Mononuclear cell (primary cell): Measurements from ENCODE around the gene MYADML2. TPM values are rescaled to one million over a fixed set of nuclear protein-coding genes. Genes with fewer than 3 reads are reported as not detected.
A peak's percentile ranks its signal among the peaks of the same experiment; 100 is the strongest.
"Not testable (repeated sequence)": the region's sequence is repeated elsewhere in the genome, so short reads cannot be mapped to it uniquely, and the experiment has no call there.

ENCODE experiments used
- H3K27me3 ChIP-seq: 2 replicates; pipeline ENCODE4 v1.6.0; 2011; ENCODE audit warnings: low read length, control low read depth; ENCODE audit not compliant: insufficient read depth
- H3K4me1 ChIP-seq: 2 replicates; pipeline ENCODE4 v1.5.1; 2011; ENCODE audit warnings: mild to moderate bottlenecking, low read length, control low read depth; ENCODE audit not compliant: insufficient read depth
- H3K4me3 ChIP-seq: 2 replicates; pipeline ENCODE4 v1.5.1; 2011; ENCODE audit warnings: mild to moderate bottlenecking, low read length, moderate library complexity
- H3K9me3 ChIP-seq: 2 replicates; pipeline ENCODE4 v1.5.1; 2011; ENCODE audit warnings: low read depth, mild to moderate bottlenecking, control low read depth, low read length
- total RNA-seq: library from RNA; depleted of rRNA; stranded (reverse); fragments of >200 nt; gene quantifications from one replicate; pipeline ENCODE4 v1.2.3, GENCODE V29; 2012

Gene MYADML2
- total RNA-seq, 1 donor, result not detected

DNA sequence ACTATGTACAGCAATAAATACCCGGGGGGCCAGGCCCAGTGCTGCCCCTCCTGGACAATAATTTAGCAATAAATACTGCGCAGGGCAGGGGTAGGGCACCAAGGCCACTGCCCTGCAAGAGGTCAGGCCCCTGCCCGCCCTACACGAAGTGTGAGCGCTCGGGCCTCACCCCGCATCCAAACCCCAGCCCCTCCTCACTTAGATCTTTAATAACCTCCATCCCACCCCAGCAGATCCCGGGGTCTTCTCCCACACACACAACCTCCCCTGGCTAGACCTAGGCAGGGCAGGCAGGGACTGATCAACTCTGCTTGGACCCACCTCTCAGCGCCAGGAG is 28.7 kb downstream of the MYADML2 start:
- H3K27me3 ChIP-seq, H3K9me3 ChIP-seq, H3K4me3 ChIP-seq: not testable (repeated sequence)
- peaks cover 66% of the 10 kb centered on the region for H3K4me1 ChIP-seq

DNA sequence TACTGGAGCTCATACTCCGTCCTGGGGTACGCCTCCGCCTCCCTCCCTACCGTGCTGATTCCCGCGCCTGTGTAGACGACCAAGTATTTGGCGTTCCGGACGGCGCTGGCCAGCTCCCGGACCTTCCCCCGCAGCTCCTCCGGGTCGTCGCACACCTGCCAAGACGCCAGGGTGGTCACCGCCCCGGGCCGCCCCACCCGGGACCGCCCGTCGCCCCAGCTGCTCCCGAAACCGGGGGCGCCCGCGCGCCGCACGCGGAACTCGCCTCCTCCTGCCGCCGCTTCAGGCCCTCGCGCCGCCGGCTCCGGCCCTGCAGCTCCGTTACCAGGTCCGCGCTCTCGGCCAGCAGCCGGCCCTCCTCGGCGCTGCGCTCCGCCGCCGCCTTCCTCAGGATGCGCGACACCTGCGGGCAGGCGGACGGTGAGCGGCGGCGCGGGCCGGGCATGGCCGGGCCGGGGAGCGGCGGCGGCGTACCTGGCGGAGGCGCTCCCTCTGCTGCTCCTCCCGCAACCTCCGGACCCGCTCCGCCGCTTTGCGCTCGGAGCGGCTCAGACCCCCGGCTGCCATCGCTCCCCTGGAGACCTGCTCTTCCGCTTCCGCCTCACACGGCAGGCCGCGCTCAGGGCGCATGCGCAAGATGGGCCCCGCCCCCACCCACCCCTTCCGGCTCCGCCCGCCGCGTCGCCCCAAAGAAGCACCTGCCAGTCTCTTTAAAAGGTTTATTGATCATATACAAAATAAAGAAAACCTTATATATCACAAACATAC is 29.3 kb downstream of the MYADML2 start, which contains the start of gene SIRT7:
Gene SIRT7, minus strand, starts transcription at position 612 of the 768 bp plus-strand sequence. Its CDS starts 45 bp downstream, at position 567.
- H3K27me3 ChIP-seq, result no peaks in the 10 kb centered on the region
- peak within 1 kb of the TSS; percentile 88 for H3K4me3 ChIP-seq
- peaks cover 63% of the 10 kb centered on the region for H3K4me1 ChIP-seq
- H3K9me3 ChIP-seq, result no peaks in the 10 kb centered on the region

DNA sequence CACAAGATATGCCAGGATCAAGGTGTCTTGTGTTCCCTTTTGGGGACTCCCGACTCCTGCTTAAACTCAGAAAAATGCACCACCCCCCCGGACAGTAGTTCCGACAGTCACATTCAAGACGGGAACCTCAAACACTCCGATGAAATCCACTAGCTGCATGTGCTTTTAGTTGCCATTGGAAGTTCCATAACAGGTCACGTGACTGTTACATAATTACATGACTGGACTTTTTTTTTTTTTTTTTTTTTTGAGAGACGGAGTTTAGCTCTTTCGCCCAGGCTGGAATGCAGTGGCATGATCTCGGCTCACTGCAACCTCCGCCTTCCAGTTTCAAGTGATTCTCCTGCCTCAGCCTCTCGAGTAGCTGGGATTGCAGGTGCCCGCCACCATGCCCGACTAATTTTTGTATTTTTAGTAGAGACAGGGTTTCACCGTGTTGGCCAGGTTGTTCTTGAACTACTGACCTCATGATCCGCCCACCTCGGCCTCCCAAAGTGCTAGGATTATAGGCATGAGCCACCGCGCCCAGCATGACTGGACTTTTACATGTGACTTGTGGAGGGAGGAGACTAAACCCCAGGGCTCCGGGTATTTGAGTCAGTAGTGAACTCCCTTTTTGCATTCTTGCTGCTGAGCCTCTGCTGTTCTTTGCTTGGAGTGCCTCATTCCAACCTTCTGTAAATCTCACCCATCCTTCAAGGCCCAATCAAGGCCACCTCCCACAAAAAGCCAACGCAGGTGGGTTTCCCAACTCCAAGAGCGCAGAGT is 30.6 kb downstream of the MYADML2 start:
- Histone ChIP-seq H3K4me3 (peak overlapping the region; percentile 88), H3K9me3 (no peaks in the 10 kb centered on the region), H3K4me1 (peaks cover 56% of the 10 kb centered on the region), H3K27me3 (no peaks in the 10 kb centered on the region)

DNA sequence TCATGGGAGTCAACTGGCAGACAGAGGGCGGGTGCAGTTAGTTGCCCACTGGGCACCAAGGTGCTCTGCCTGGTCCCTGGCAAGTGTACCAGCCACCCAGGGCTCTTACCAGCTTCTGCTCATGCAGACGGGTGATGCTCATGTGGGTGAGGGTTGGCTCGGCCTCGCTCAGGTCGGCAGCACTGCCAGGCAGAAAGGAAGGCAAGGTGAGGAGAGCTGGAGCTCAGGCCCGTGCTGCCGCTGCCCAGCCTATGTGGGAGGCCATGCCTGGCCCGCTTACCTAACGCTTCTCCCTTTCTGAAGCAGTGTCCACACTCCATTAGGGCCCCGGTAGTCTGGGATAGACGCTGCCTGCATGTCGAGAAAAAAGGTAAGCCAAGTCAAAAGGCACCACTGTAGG is 31.7 kb downstream of the MYADML2 start:
- no peaks in the 10 kb centered on the region for H3K27me3 ChIP-seq
- peaks cover 51% of the 10 kb centered on the region for H3K4me1 ChIP-seq
- no peaks in the 10 kb centered on the region for H3K9me3 ChIP-seq
- H3K4me3 ChIP-seq, result no peak overlapping the region

DNA sequence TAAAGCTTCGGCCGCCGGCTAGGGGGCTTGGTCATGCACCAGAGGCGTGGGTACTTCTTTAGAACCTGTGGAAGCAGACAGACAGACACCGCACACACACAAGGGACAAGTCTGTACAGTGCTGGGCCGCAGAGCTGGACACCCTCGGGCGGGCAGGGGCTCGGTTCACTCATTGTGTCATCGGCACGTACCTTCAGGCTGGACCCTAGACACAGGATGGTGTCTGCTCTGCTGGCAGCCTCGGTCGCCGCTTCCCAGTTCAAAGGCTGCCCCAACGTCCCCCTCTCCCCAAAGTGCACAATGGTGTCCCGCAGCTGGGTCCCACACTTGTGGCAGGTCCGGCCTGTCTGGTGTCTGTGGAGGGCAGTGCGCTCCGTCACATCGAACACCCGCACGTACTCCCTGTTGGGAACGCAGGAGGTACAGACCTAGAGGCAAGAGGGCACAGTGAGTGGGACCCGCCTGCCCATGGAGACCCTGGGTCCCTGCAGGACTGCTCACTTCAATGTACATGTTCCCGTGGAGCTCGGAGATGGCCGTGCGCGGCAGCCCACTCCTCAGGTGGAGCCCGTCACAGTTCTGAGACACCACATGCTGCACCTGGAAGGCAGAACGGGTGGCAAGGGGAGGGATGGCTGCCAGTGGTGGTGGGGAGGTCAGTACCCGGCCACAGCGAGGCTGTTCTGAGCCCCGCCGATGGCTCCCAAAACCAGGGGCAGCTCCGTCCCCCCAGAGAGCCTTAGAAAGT is 32.8 kb downstream of the MYADML2 start:
- H3K4me3 ChIP-seq, result no peak overlapping the region
- H3K4me1 ChIP-seq, result peaks cover 48% of the 10 kb centered on the region
- no peaks in the 10 kb centered on the region for H3K27me3 ChIP-seq
- H3K9me3 ChIP-seq, result no peaks in the 10 kb centered on the region

DNA sequence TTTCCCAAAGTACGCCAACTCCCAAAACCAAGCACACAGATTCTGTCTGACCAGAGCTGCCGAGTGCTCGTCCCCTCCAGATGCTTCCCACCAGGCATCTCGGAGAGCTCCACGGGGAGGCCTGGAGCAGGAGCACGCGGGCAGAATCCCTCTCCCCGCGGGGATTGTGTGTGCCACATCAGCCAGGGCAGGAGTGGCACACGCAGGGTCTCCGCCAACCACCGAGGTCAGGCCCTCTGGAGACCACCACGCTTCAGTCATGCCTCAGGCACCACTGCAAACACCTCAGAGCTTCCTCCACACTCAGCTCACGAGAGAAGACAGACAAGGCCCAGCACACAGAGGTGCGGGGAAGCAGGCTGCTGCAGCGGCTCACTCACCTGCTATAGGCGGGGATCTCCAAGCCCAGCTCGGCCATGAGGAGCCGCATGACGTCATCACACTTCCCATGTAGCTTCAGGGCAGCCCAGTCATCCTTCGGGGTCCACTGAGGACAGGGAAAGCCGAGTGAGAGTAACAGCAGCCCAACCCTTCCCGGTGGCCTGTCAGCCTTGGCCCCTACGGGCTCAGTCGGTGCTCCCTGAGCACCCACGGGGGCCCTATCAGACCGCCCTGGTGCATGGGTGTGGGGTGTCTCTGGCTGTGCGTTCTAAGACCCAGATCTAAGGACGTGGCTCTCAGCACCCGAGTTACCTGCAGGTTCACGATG is 33.5 kb downstream of the MYADML2 start:
- Histone ChIP-seq H3K4me3 (no peak overlapping the region), H3K27me3 (no peaks in the 10 kb centered on the region), H3K9me3 (no peaks in the 10 kb centered on the region), H3K4me1 (peaks cover 41% of the 10 kb centered on the region)

DNA sequence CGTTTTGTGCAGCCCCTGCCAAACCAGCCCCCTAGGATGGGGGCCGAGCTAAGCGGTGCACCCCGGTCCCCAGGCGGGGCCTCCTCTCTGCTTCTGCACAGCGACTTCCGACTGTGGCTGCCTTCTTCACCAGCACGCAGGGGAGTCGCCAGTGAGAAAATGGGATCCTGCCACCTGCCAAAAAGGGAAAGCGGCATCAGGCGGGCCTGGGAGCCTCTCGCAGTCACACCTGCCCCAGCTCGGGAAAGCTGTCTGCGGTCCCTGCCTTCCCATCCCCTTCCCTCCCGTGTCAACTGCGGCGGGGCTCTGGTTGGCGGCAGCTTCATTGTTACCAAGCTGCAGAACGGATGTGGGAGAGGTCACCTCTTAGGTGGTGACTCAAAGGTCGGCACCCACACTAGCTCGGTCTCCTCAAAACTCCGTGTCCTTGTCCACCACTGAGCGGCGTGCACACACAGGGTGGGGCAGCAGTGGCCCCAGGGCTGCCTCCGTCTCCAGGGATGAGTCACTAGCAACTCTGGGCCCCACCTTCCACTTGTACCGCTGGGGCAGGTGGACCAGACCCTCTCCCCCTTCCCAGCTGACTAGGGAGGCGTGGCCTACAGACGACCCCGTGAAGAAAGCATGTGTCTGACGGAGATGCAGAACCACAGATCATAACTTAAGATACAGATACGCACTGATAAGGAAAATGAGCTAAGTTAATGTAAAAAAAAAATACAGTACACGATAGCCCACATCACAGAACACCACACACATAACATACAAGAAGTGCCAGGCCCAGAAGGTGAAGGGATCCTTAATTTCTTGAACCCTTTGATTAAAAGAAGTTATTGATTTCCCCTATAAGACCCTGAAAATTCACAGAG is 34.4 kb downstream of the MYADML2 start:
- Histone ChIP-seq H3K4me1 (peaks cover 36% of the 10 kb centered on the region), H3K27me3 (no peaks in the 10 kb centered on the region)

DNA sequence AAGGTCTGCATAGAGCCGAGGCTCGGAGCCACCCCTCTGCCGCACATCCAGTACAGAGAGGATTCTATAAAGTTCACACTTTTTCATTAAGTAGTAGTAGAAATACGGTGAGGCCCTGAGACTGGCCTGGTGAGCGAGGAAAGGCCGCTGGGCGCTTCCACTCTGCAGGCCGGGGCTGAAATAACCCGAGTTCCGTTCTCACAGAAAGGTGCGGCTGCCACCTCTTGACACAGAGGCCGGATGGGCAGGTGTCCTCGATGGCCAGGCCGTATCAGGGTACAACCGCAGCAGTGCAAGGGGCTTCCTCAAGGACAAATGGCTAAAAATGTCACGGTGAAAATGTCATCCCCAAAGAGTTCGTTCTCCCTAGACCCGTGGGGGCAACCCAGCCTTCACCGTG is 35.1 kb downstream of the MYADML2 start:
- H3K4me1 ChIP-seq, result peaks cover 30% of the 10 kb centered on the region
- H3K4me3 ChIP-seq, result no peak overlapping the region
- no peaks in the 10 kb centered on the region for H3K9me3 ChIP-seq
- H3K27me3 ChIP-seq, result no peaks in the 10 kb centered on the region

More for the DNA sequence above, 34.4 kb downstream of the MYADML2 start:
- Histone ChIP-seq H3K4me3 (no peak overlapping the region), H3K9me3 (no peaks in the 10 kb centered on the region)

DNA sequence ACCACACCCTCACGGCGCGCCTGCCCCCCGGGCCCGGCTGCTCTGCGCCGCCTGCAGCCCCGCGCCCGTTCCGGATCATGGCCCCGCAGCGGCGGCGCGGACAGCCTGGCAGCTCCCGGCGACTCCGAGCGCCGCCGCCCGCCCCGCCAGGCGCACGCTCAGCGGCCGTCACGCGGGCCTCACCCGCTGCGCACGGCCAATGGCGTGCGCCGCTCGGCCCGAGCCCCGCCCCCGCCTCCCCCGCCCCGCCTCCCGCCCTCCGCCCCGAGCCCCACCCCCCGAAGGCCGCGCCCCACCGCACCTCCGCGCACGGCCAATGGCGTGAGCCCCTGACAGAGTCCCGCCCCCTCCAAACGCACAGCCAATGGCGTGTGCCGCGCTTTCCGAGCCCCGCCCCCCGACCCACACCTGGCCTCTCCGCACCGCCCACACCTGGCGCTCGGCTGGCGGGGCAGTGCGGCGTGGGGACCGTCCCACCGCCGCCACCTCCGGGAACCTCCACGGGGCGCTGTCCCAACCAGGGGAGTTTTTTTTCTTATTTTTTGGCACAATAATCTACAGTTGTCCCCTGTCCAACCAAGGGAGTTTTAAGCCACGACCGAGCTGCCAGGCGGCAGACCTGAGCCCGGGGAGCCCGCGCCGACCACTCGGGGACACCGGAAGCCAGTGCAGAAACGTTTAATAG is 35.6 kb downstream of the MYADML2 start, which contains the start of gene PCYT2:
Gene PCYT2, minus strand, starts transcription at position 123 of the 685 bp plus-strand sequence. Its CDS starts 44 bp downstream, at position 79.
- Histone ChIP-seq H3K4me3 (peak within 1 kb of the TSS; percentile 50), H3K4me1 (peaks cover 24% of the 10 kb centered on the region), H3K27me3 (no peaks in the 10 kb centered on the region), H3K9me3 (no peaks in the 10 kb centered on the region)

DNA sequence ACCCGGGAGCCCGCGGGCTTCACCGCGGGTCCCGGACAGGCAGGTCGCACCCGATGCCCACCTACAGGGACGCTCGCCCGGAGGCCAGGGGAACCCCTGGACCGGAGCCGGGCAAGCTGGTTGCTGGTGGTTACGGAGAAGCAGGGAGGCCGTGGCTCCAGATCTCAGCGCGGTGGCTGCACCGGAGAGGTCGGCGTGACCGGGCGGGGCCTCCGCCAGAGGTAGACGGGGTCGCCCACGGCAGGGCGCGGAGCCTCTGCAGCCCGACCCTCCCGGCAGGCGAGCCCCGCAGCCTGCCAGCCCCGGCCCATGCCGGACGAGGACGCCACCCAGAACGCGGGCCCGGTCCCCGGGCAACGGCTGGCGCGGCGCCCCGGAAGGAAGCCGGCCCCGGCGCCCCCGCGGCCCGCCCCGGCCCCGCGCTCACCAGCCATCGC is 36.2 kb downstream of the MYADML2 start:
- H3K27me3 ChIP-seq, result no peaks in the 10 kb centered on the region
- H3K4me3 ChIP-seq, result peak overlapping the region; percentile 50
- peaks cover 19% of the 10 kb centered on the region for H3K4me1 ChIP-seq
- no peaks in the 10 kb centered on the region for H3K9me3 ChIP-seq

DNA sequence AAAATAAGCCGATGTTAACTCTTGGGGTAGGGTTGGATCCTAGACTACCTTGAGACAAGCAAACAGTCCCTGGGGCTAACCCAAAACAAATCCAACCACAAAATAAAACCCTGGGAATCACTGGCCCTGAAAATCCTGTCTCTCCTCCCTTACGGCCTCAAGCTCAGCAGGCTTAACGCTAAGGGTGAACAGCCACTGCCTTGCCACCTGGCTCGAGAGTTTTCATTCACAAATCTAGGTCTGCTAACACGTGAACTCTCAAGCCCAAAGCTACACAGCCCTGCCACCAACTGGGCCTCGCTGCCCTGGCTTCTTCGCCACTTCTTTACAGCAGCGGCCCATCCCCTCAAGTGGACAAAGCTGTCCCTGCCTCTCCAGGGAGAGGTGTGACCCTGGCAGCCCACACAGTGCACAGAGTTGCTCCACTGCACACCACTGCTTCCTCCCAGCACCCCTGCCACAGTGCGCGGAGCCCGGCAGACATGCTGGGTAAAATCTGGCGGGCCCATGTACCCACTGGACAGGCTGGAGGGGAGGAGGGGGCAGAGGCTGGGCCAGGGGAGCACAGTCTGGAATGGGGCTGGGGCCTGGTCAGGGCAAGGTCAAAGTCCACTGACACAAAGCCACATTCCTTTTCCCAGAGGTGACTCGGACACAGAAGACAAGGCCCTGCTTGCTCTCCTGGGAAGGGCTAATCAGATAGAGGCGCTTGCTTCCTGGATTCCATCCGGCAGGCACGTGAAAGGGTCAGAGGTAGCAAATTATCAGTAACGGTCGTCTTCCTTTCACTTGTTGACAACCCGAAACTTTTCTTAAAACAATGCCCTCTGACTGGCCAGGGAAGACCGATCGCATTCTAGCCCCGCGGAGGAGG is 36.8 kb downstream of the MYADML2 start:
- peaks cover 17% of the 10 kb centered on the region for H3K4me1 ChIP-seq
- H3K27me3 ChIP-seq, result no peaks in the 10 kb centered on the region
- no peaks in the 10 kb centered on the region for H3K9me3 ChIP-seq
- peak overlapping the region; percentile 50 for H3K4me3 ChIP-seq

DNA sequence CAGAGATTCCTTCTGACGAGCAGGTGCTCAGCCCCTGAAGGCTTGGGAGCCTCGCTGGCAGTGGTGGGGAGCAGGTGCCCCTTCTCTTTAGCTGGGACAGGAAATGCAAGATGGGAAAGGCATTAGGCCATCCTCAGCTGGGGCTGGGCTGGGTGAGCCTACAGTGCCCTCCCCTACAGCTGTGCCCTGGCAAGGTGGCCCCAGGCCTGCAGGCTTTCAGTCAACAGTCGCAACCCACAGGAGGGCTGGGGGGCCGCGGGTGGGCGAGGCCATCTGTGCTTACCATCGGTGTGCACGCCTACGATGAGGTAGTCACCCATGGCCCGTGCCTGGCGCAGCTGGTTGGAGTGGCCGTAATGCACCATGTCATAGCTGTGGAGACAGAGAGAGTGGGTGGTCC is 37.8 kb downstream of the MYADML2 start:
- H3K4me3 ChIP-seq, result no peak overlapping the region

DNA sequence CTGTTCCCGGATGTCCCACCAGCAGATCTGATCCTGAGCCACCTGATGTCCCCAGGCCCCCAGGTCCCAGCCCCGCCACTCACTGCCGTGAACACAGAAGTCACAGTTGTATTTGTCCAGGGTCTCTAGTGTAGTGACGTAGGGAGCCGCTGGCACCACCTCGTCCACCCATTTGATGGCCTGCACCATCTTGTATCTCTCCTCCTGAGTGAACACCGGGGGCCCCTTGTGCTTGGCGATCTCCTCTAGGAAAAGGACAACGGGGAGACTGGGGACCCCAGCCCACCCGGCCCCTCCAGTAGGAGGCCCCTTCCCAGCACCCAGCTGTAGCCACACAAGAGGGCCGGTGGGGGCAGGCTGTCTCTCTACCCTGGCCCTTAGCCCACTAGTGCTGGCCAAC is 38.2 kb downstream of the MYADML2 start:
- Histone ChIP-seq H3K4me3 (no peak overlapping the region), H3K9me3 (no peaks in the 10 kb centered on the region), H3K4me1 (peaks cover 17% of the 10 kb centered on the region), H3K27me3 (no peaks in the 10 kb centered on the region)

More for the DNA sequence above, 37.8 kb downstream of the MYADML2 start:
- peaks cover 17% of the 10 kb centered on the region for H3K4me1 ChIP-seq
- no peaks in the 10 kb centered on the region for H3K27me3 ChIP-seq
- no peaks in the 10 kb centered on the region for H3K9me3 ChIP-seq
